Measurements from ENCODE around the gene NSD2. TPM values are rescaled to one million over a fixed set of nuclear protein-coding genes. Genes with fewer than 3 reads are reported as not detected.

NSD2 gene
- 35.2 to 48.3 TPM (median 44.4 TPM) in 5 replicates for total RNA-seq (2022; extraction: Qiagen RNA extraction)

DNA sequence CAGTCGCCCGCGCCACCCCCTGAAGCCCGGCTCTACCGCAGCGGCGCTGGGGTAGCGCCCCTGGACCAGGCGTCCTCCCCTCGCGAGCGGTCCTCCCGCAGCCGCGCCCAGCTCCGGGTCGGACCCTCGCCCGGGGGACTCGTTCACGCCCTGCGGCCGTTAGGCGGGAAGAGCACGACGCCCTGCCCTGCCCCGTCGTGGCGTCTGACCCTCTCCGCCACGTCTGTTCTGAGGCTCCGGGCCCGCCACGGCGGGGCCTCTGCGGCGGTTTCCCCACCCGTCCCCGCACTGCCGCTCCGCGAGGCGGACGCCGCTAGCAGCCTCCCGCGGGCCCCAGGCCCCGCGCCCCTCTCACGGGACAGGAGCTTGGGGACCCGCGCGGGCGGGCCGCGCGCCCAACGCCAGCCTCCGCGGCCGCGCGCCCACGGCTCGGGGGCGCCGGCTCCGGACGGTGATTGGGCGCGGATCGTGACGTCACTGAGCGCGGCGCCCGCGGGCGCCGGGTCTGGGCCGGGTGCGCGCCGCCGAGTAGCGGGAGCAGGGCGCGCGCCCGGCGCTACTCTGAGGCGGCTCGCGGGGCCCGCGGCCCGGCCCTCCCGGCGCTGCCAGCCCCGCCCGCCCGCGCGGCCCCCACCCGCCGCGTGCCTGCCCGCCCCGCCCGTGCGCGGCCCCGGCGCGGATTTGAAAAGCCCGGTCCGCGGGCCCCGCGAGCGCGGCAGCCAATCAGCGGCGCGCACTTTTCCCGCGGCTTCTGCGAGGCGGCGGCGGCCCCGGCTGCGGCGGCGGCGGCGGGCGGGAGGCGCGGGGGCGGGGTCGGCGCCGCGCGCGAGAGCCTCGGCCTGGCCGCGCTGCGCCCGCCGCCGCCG, at the start of gene NSD2:
Gene NSD2 (plus strand): TSS at position 816 of the 866 bp plus-strand sequence. CDS start 29,262 bp downstream, outside the sequence.

DNA sequence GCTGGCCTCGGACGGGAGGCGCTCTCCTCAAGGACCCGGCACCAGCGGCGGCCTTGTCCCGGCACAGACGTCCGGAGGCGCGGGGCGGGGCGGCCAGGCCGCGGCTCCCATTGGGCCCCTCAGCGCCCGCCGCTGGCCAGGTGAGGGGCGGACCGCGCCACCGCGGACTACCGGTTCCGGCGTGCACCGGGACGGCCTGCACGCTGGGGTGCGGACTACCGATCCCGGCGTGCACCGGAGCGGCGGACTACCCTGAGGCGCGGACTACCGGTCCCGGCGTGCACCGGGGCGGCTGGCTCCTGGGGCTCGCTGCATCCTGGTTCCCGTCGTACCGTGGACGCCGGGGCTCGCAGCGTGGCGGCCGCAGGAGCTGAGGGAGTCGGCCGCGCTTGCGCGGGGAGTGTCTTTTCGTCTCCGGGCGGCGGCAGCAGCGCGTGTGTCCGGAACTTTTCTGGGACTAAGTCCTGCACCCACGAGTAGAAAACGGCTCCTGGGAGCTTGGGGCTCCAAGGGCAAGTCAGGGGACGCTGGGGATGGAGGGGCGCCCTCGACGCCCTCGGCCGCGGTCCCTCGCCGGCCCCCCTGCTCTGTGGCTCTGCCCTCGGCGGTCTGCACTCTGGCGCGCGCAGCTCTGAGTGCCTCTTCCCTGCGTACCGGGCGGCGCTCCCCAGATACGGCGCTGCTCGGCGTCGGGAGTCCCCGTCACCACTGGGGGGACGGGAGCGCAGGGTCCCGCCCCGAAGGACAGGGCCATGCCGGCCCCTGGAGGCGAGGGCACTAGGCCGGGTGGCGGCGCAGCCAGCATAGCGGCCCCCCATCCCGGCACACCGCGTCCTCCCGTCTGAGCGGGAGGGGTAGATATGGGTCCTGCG, 14.9 kb upstream of the NSD2 start, which contains the start of gene LETM1:
Gene LETM1 (minus strand): TSS at position 86 of the 872 bp plus-strand sequence. CDS start 206 bp downstream, outside the sequence.

DNA sequence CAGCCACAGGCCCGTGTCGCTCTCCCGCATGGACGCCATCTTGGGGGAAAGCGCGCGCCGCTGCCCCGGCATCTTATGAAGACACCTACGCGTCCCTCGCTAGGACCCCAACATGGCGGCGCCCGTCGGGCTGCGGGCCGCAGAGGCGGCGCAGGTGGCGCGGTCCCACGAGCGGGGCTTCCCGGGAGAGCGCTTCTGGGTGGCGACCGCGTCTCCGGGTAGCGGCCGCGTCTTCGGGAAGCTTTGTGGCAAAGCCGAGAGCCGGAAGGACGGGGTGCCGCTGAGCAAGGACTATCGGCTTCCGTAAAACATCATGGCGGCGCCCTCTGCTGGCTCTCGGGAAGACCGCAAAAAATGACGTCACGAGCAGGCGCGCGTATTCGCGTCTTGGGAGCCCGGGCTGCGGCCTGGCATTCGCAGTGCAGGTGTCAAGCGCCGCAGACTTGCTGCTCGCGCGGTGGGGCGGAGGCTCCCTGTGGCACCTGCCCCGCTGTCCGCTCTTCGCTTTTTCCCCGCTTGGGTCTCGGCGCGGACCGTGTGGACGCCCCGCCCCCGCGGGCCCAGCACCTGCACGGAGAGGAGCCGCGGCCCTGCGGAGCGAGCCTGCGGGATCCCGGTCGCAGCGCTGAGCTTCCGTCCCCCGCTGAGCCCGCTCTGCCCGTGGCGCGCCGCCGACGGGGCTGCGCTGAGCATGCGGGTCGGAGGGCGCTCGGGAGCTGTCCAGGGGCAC, 137.9 kb downstream of the NSD2 start, which contains the start of gene NELFA:
Gene NELFA (minus strand): TSS at position 54 of the 730 bp plus-strand sequence. CDS start 15 bp downstream, at position 39.

Other genes with a start within 250 kb of the NSD2 start
- 0.56 to 1.6 TPM (median 0.79 TPM) in 5 replicates for gene FAM53A, start 187.1 kb upstream of the NSD2 start, total RNA-seq (2022; extraction: Qiagen RNA extraction)
- 71.8 to 89.5 TPM (median 72.7 TPM) in 5 replicates for gene SLBP, start 159.1 kb upstream of the NSD2 start, total RNA-seq (2022; extraction: Qiagen RNA extraction)
- gene TMEM129, start 150.1 kb upstream of the NSD2 start, total RNA-seq (2022; extraction: Qiagen RNA extraction), result 16.9 to 28.2 TPM (median 25.1 TPM) in 5 replicates
- gene TACC3, start 149.9 kb upstream of the NSD2 start, total RNA-seq (2022; extraction: Qiagen RNA extraction), result 76.2 to 89.8 TPM (median 84.5 TPM) in 5 replicates
- 1.1 to 2.4 TPM (median 2.1 TPM) in 5 replicates for gene FGFR3, start 78.1 kb upstream of the NSD2 start, total RNA-seq (2022; extraction: Qiagen RNA extraction)
- gene LETM1, start 15.2 kb upstream of the NSD2 start, total RNA-seq (2022; extraction: Qiagen RNA extraction), result 22.2 to 30.8 TPM (median 29.1 TPM) in 5 replicates
- gene NELFA, start 137.6 kb downstream of the NSD2 start, total RNA-seq (2022; extraction: Qiagen RNA extraction), result 17.3 to 24.8 TPM (median 22.7 TPM) in 5 replicates
- 8.6 to 14.7 TPM (median 13.8 TPM) in 5 replicates for gene NAT8L, start 187.9 kb downstream of the NSD2 start, total RNA-seq (2022; extraction: Qiagen RNA extraction)